ENCODE data around the gene LAMP1. TPM values are rescaled to one million over a fixed set of nuclear protein-coding genes. Genes with fewer than 3 reads are reported as not detected.
"Not testable (repeated sequence)": the region's sequence is repeated elsewhere in the genome, so short reads cannot be mapped to it uniquely, and the experiment has no call there.

Gene LAMP1
- 100 to 1,000 TPM; 164 to 194 (median 177) TPM for polyA plus RNA-seq (ENCODE audit: insufficient read length in 4 of 4)

DNA sequence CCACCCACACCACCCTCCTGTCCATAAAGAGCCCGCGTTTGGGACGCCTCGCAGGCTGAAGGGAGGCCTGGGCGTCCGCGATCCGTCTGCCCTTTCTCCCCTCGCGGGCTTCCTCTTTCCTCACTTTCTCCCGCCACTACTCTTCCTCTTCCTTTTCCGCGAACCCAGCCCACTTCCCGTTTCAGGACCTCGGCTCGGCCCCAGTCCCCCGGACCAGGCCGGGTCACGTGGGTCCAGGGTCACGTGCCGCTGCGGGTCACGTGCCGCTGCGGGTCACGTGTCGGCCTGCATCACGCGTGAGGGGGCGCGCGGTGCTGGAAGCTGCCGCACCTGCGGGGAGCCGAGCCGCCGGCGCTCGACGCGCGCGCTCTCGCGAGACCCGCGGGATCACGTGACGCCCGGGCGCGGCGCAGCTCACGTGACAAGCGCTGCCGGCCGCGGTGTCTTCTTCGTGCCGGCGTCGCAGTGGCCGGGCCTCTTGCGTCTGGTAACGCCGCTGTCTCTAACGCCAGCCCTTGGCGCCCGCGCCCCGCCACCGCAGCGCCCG lies at the start of gene LAMP1:
LAMP1 (plus strand) TSS at position 417 of the 547 bp plus-strand sequence. CDS start 196 bp downstream, outside the sequence.
- DNase-seq (ENCODE audit: low read depth in 4 of 4, low spot score in 3 of 4), result peak; percentile 91 to 95 (median 94)

- DNase-seq (ENCODE audit: low read depth in 4 of 4, low spot score in 3 of 4), result no peak
Measured at GRCh38 chr13:113252516-113253095, 44.4 kb upstream of the LAMP1 start.

DNA sequence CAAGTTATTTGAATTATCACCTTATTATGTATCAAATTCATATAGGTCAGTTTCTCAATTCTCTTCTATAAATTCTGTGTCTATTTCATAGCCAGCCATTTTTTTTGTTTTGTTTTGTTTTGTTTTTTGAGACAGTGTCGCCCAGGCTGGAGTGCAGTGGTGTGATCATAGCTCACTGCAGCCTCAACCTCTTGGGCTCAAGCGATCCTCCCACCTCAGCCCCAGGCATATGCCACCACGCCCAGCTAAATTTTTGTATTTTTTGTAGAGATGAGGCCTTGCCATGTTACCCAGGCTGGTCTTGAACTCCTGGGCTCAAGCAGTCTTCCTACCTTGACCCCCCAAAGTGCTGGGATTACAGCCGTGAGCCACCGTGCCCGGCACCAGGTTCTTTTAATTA lies 39.1 kb upstream of the LAMP1 start:
- DNase-seq (ENCODE audit: low read depth in 4 of 4, low spot score in 3 of 4), result not testable (repeated sequence)

DNA sequence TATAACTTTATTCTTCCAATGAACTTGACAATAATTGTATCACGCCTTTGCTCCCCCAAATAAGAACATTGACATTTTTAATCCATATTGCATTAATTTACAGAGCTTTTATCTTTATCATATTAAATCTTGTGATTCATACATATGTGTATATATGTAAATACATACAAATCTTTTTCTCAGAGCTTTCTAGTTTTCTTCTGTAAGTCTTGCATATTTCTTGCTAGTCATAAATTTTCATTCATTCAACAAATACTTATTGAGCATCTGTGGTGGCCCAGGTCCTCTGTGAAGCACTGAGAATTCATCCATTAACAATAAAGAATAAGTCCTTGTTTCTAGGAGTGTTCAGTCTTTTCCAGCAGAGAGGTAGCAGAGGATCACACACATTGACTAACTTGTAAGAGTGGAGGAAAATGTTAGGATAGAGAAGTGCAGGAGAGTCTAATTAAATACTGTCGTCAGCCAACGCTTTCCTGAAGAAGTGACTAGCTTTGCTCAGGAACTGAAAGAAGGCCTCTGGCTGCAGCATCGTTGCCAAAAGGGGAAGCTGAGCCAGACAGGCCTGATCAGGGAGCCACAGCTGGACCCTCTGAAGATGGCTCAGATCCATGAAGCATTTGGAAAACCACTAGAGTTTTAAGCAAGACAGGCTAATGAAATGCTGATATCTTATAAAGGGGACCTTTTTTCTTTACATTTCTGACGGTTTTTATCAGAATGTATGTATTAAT lies 38.6 kb upstream of the LAMP1 start:
- DNase-seq (ENCODE audit: low read depth in 4 of 4, low spot score in 3 of 4), result no peak

GRCh38 chr13:113260996-113261395 lies 36.0 kb upstream of the LAMP1 start:
- DNase-seq (ENCODE audit: low read depth in 4 of 4, low spot score in 3 of 4), result no peak

DNA sequence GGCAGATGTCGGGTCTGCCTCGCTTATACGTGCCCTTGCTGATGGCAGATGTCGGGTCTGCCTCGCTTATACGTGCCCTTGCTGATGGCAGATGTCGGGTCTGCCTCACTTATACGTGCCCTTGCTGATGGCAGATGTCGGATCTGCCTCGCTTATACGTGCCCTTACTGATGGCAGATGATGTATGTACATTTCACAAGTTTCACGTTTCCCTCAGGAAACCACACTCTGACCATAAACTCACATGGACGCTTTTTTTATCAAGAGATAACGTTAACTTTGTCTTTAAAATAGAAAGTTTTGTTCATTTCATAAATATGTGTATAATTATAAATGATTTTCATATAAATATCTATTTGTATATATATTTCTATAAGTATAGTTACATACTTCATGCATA lies 34.0 kb upstream of the LAMP1 start:
- DNase-seq (ENCODE audit: low read depth in 4 of 4, low spot score in 3 of 4), result not testable (repeated sequence)

DNA sequence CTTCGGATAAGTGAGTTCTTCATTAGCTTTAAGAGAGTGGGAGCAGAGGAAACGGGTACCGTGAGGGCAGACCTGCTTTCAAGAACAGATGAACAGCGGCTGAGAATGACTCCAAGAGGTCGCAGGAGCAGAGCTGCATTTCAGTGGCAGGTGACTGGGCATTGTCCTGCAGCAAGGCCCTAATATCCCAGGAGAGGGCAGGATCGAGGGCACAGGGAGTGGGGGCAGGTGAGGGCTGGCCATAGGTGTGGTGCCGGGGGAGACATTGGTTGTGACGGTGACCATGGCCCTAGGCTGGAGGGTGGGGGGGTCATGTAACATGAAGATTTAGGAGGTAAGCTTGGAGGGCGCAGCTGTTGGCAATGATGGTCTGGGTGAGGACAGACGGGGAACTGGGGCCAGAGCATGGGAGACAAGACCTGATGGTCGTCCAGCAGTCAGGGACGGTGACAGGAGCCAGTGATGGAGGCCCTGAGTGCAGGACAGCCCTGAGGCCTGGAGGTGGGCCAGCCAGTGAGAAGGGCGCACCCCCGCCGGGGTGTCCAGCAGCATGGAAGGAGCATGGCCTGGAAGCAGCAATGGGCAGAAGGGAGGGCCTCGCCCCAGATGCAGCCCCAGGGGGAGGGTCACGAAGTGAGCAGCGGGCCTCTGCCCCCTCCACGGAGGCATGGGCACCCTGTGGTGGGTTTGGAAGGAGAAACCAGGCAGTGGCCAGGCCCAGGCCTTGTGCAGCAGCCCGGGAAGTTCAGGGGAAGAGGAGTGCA lies 29.2 kb upstream of the LAMP1 start:
- DNase-seq (ENCODE audit: low read depth in 4 of 4, low spot score in 3 of 4), result no peak

DNA sequence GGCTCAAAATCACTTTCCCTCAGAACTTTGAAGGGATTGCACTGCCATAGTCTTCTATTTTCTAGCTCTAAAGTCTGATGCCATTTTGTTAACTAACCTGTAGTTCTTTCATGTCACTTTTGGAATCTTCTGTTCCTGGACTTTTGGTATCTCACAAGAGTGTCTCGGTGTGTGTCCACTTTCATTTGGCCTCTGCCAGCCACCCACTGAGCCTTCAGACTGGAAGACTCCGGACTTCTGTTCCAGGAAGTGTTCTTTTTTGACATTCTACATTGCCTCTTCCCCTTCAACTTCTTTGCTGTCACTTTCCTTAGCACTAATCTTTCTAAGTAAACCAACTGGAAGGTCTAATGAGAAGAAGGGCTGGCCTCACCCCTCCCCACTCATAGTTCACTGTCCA lies 25.0 kb upstream of the LAMP1 start:
- no peak for DNase-seq (ENCODE audit: low read depth in 4 of 4, low spot score in 3 of 4)

DNA sequence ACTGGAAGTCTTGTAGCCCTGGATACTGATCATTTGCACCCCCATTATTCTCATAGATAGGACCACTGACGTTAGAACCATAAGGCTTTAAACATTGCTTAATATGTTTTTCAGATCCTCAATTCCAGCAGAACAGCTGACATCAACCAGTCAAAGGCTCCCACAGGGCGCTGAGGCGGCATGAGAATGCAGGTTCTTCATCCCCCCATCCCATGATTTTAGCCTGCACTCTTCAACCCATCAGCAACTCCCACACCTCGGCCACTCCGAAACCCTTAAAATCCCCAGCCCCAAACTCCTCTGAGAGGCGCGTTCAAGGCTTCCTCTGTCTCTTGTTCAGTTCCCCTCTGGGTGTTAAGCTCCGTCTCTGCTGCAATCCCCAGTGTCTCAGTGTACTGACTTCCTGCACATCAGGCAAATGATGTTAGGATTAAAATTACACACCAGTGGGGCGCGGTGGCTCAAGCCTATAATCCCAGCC lies 24.3 kb upstream of the LAMP1 start:
- no peak for DNase-seq (ENCODE audit: low read depth in 4 of 4, low spot score in 3 of 4)

GRCh38 chr13:113273321-113273720 lies 23.7 kb upstream of the LAMP1 start:
- no peak for DNase-seq (ENCODE audit: low read depth in 4 of 4, low spot score in 3 of 4)

DNA sequence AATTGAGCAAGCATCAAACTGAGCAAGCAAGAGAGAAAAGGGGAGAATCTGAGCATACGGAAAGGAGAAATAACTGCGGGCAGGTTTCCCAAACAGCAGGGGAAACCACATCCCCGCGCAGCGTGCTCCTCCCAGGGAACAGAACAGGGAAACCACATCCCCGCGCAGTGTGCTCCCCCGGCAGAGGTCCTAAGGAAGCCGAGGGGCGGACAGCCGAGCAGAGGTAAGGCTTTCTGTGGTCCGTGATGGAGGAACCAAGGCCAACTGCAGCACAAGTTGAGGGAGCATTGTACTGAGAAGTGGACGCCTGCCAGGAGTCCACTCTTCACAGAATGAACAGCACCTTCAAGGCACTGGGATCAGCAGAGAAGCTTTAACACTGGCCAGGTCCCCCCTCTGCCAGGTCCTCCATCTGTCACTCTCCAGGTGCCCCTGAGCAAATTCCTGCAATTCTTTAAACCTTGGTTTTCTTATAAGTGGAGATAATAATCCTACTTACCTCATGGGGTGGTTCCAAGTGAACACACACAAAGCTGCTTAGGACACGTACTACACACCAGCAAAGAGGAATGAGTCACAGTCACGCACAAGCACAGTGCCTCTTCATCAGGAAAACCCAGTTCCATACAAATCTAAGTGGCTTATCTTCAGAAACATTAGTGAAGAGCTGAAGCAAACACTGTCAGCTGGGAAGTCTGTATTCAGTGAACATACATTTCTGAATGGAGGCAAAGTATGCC lies 23.0 kb upstream of the LAMP1 start:
- DNase-seq (ENCODE audit: low read depth in 4 of 4, low spot score in 3 of 4), result no peak

DNA sequence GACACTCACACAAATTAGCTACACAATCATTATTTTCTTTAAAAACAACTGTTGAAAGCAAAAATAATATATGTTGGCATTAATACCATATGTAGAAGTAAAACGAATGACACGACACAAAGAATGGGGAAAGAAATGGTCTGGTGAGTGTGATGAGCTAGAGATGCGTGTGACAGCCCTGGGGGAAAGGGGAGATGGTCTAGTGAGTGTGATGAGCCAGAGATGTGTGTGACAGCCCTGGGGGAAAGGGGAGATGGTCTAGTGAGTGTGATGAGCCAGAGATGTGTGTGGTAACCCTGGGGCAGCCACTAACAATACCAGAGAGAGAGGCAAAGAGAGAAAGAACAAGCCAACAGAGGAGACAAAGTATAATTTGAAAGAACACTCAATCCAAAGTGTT lies 22.3 kb upstream of the LAMP1 start:
- no peak for DNase-seq (ENCODE audit: low read depth in 4 of 4, low spot score in 3 of 4)

GRCh38 chr13:113275387-113275786 lies 21.7 kb upstream of the LAMP1 start:
- DNase-seq (ENCODE audit: low read depth in 4 of 4, low spot score in 3 of 4), result no peak

GRCh38 chr13:113280126-113280525 lies 16.9 kb upstream of the LAMP1 start:
- DNase-seq (ENCODE audit: low read depth in 4 of 4, low spot score in 3 of 4), result no peak

- no peak for DNase-seq (ENCODE audit: low read depth in 4 of 4, low spot score in 3 of 4)
Measured at GRCh38 chr13:113283904-113284303, 13.1 kb upstream of the LAMP1 start.

- no peak for DNase-seq (ENCODE audit: low read depth in 4 of 4, low spot score in 3 of 4)
Measured at GRCh38 chr13:113288880-113289279, 8.2 kb upstream of the LAMP1 start.

GRCh38 chr13:113291129-113291528 lies 5.9 kb upstream of the LAMP1 start:
- no peak for DNase-seq (ENCODE audit: low read depth in 4 of 4, low spot score in 3 of 4)

DNA sequence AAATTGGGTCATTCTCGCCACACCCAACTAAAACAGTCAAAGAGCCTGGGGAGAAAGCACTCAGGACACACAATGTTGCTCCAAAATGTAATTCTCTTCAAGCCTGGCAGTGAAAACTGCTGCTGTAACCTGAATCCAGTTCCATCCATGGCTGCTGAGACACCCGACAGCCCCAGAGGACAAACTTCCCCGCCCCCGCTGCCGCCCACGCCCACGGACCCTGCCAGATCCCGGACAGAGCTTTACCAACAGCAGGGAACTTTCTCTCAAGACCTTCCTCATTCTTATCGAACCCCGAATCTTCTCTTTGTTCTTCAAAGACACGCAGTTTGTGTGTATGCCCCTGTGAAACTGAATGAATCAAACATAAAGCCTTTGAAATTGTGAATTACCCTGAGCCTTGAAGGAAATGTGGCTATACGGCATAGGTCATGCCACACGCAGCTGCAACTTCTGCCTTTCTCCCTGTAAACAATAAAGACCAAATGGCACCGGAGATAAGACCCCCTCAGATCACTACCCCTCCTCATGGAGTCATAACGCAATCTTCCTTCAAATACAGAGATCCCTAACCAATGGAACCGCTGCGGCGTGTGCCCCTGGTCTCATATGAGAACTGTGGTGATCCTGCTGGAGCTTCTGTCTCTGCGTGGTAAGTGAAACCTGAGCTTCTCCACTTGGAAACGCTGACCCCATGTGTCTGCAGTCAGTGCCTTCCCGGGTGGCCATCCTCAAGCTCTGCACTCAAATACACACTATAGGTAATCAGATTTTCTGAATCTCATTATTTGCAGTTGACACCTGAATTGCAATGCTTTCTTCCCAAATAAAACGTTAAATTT lies 4.8 kb upstream of the LAMP1 start:
- DNase-seq (ENCODE audit: low read depth in 4 of 4, low spot score in 3 of 4), result no peak

- no peak for DNase-seq (ENCODE audit: low read depth in 4 of 4, low spot score in 3 of 4)
Measured at GRCh38 chr13:113293686-113294085, 3.4 kb upstream of the LAMP1 start.

DNA sequence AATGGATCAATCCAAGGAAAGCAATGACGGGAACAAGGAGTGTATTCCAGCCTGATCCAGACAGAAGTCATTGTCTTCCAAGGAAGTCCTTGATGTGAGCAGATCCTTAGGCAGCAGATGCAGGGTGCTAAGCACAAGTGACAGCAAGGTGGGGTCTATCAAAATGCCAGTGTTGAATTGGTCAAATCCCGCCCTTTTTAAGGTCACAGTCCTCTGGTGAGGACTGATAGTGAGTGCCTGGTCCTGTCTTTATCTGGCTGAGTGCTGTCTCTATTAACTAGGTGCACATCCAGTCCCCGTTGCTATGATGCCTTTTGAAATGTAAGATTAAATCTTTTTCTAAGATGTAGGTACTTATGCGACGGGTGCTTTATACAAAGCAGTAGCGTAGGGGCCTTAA lies 1.3 kb upstream of the LAMP1 start:
- DNase-seq (ENCODE audit: low read depth in 4 of 4, low spot score in 3 of 4), result no peak
